ENCODE measurements around the gene VSIG10L.

Gene VSIG10L

GRCh38 chr19:51341976-51342580 is at the start of gene VSIG10L:
VSIG10L (minus strand) TSS chr19:51342139; CDS start chr19:51342124, 15 bp downstream.
- TF ChIP-seq CTCF (IDR thresholded peaks at IDR 0.05; ENCODE audit: low read length) (no peak), EZH2 (IDR thresholded peaks at IDR 0.05; ENCODE audit: borderline replicate concordance, low read length) (no peak)
- H3K9me3 ChIP-seq (ENCODE audit: low read length): no peaks in the 10 kb centered on the region
- peaks cover 23% of the 10 kb centered on the region; the same call in 1 of the 2 replicates for H3K36me3 ChIP-seq (ENCODE audit: insufficient read depth, low read length)
- no peak within 1 kb of the TSS for H3K4me3 ChIP-seq (ENCODE audit: low read depth, low read length, poor library complexity, severe bottlenecking)
- H3K4me2 ChIP-seq (ENCODE audit: low read length): no peak within 1 kb of the TSS
- H3K4me1 ChIP-seq (ENCODE audit: insufficient read depth, low read length, severe bottlenecking): peaks cover 10% of the 10 kb centered on the region
- no peaks in the 10 kb centered on the region for H3K27me3 ChIP-seq (ENCODE audit: insufficient read depth, low read length)
- H3F3A ChIP-seq (ENCODE audit: insufficient read depth, low read length): no peaks in the 10 kb centered on the region
- no peaks in the 10 kb centered on the region for H3K79me2 ChIP-seq (ENCODE audit: insufficient read depth, low read length)
- no peaks in the 10 kb centered on the region for H3K9me2 ChIP-seq (ENCODE audit: low read depth, low read length)
- no peak within 1 kb of the TSS for H3K9ac ChIP-seq (ENCODE audit: low read length)
- H2AFZ ChIP-seq (ENCODE audit: low read length): no peak within 1 kb of the TSS
- no peak within 1 kb of the TSS for H3K27ac ChIP-seq (ENCODE audit: low read depth, low read length, poor library complexity, severe bottlenecking)
- no peaks in the 10 kb centered on the region for H4K20me1 ChIP-seq (ENCODE audit: insufficient read depth, low read length)

GRCh38 chr19:51391073-51391611 is 49.2 kb upstream of the VSIG10L start:
- no peaks in the 10 kb centered on the region for H4K20me1 ChIP-seq (ENCODE audit: insufficient read depth, low read length)
- peaks cover 42% of the 10 kb centered on the region for H3K4me1 ChIP-seq (ENCODE audit: insufficient read depth, low read length, severe bottlenecking)
- peak overlapping the region; percentile 23; the same call in 1 of the 2 replicates for H3K4me2 ChIP-seq (ENCODE audit: low read length)
- peak overlapping the region; percentile 86 for H2AFZ ChIP-seq (ENCODE audit: low read length)
- no peaks in the 10 kb centered on the region for H3K27me3 ChIP-seq (ENCODE audit: insufficient read depth, low read length)
- H3K36me3 ChIP-seq (ENCODE audit: insufficient read depth, low read length): no peaks in the 10 kb centered on the region
- no peaks in the 10 kb centered on the region for H3F3A ChIP-seq (ENCODE audit: insufficient read depth, low read length)
- H3K9me3 ChIP-seq (ENCODE audit: low read length): no peaks in the 10 kb centered on the region
- no peaks in the 10 kb centered on the region for H3K79me2 ChIP-seq (ENCODE audit: insufficient read depth, low read length)
- H3K27ac ChIP-seq (ENCODE audit: low read depth, low read length, poor library complexity, severe bottlenecking): no peak overlapping the region
- H3K4me3 ChIP-seq (ENCODE audit: low read depth, low read length, poor library complexity, severe bottlenecking): peak overlapping the region; percentile 27
- peak overlapping the region; percentile 14; the same call in 1 of the 2 replicates for H3K9ac ChIP-seq (ENCODE audit: low read length)
- H3K9me2 ChIP-seq (ENCODE audit: low read depth, low read length): no peaks in the 10 kb centered on the region
- no peak for TF ChIP-seq CTCF (IDR thresholded peaks at IDR 0.05; ENCODE audit: low read length)
- no peak for TF ChIP-seq EZH2 (IDR thresholded peaks at IDR 0.05; ENCODE audit: borderline replicate concordance, low read length)

- no peak for TF ChIP-seq CTCF (IDR thresholded peaks at IDR 0.05; ENCODE audit: low read length)
- no peak for TF ChIP-seq EZH2 (IDR thresholded peaks at IDR 0.05; ENCODE audit: borderline replicate concordance, low read length)
- Histone ChIP-seq H3K27me3 (ENCODE audit: insufficient read depth, low read length) (no peaks in the 10 kb centered on the region), H3K36me3 (ENCODE audit: insufficient read depth, low read length) (no peaks in the 10 kb centered on the region), H2AFZ (ENCODE audit: low read length) (no peak overlapping the region), H3K4me3 (ENCODE audit: low read depth, low read length, poor library complexity, severe bottlenecking) (no peak overlapping the region), H3K9ac (ENCODE audit: low read length) (no peak overlapping the region), H3K9me2 (ENCODE audit: low read depth, low read length) (no peaks in the 10 kb centered on the region), H3K4me1 (ENCODE audit: insufficient read depth, low read length, severe bottlenecking) (peaks cover 26% of the 10 kb centered on the region), H3K9me3 (ENCODE audit: low read length) (no peaks in the 10 kb centered on the region), H3K79me2 (ENCODE audit: insufficient read depth, low read length) (no peaks in the 10 kb centered on the region), H4K20me1 (ENCODE audit: insufficient read depth, low read length) (no peaks in the 10 kb centered on the region), H3K27ac (ENCODE audit: low read depth, low read length, poor library complexity, severe bottlenecking) (no peak overlapping the region), H3K4me2 (ENCODE audit: low read length) (no peak overlapping the region), H3F3A (ENCODE audit: insufficient read depth, low read length) (no peaks in the 10 kb centered on the region)
Observed at GRCh38 chr19:51389143-51389542, 47.2 kb upstream of the VSIG10L start.

Measured in OCI-LY1 (cell line).